Loucy (cell line): Measurements from ENCODE around the gene SH2B2.

Source experiments
- CTCF ChIP-seq: fragments of 200-600 bp; sonication (generic); conservative IDR thresholded peaks from 2 replicates; pipeline ENCODE4 v1.5.1; 2014; ENCODE audit warnings: mild to moderate bottlenecking, antibody characterized with exemption, low read length
- EZH2phosphoT487 ChIP-seq: fragments of 200-600 bp; IDR thresholded peaks from 2 replicates; pipeline ENCODE4 v1.6.1; 2018; ENCODE audit warnings: antibody characterized with exemption, mild to moderate bottlenecking, moderate library complexity, borderline replicate concordance

DNA sequence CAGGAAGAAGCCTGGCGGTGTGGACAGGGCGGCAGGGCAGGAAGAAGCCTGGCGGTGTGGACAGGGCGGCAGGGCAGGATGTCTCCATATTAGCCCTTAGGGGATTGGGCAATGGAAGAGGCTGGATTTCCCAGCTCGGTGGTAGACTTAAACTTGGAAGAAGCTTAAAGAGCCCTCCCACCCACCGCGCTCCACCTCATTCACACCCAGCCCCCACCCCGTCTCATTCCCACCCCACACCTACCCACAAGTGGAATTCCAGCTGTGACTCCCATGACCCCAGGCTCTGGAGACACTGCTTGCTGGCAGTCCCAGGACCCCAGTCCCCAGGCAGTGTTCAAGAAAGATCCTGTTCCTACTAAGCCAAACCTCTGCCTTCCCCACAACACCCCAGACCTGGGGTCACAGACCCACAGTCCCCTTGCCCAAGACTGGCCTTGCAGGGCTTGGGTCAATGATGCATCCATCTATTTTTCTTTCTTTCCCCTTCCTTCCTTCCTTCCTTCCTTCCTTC is 35.6 kb downstream of the SH2B2 start:
- no peak for TF ChIP-seq CTCF
- no peak for TF ChIP-seq EZH2phosphoT487
